SK-N-SH (cell line): Measurements from ENCODE around the gene ATP2A1. TPM values are rescaled to one million over a fixed set of nuclear protein-coding genes. Genes with fewer than 3 reads are reported as not detected.

ENCODE experiments used
- CTCF ChIA-PET: fragments of 300-600, 350-600 bp; formaldehyde crosslinking; extraction: SDS; loops from one replicate; lab custom pipeline; 2021; lab: Yijun Ruan, JAX
- POLR2A ChIA-PET: fragments of 350-600 bp; sonication (Branson Sonifier 250); formaldehyde crosslinking; extraction: SDS; loops from one replicate; lab custom pipeline; 2020; ENCODE audit warnings: antibody characterized with exemption, inconsistent platforms; lab: Yijun Ruan, JAX
- DNase-seq: peaks from one replicate; pipeline ENCODE4 v3.0.0; 2012
- H2AFZ ChIP-seq: fragments of 200-600 bp; sonication (generic); 2 replicates; pipeline ENCODE4 v1.8.1; 2016; ENCODE audit warnings: antibody characterized with exemption, mild to moderate bottlenecking, low read depth
- H3F3A ChIP-seq: fragments of 200-600 bp; sonication (generic); replicated peaks from 2 replicates; pipeline ENCODE3; 2016; ENCODE audit warnings: antibody characterized with exemption, mild to moderate bottlenecking; ENCODE audit not compliant: insufficient read depth
- H3K27ac ChIP-seq, 2 experiments: fragments of 200-500 bp in 1 of 2; fragments of 200-600 bp in 1 of 2; sonication (Bioruptor generic) in 1 of 2; sonication (generic), shearing (Covaris generic) in 1 of 2; 2 replicates each; pipeline versions ENCODE4 v1.5.1 to v1.6.1; 2014 to 2016; ENCODE audit warnings: low read depth in 2 of 2, inconsistent platforms in 1 of 2, low read length in 1 of 2, mild to moderate bottlenecking in 1 of 2, mixed read lengths in 1 of 2
- H3K27me3 ChIP-seq: fragments of 200-600 bp; sonication (generic), shearing (Covaris generic); 2 replicates; pipeline ENCODE4 v1.6.1; 2016; ENCODE audit warnings: mixed run types; ENCODE audit not compliant: insufficient read depth
- H3K36me3 ChIP-seq, 2 experiments: fragments of 200-500 bp in 1 of 2; fragments of 200-600 bp in 1 of 2; sonication (Bioruptor generic) in 1 of 2; sonication (generic) in 1 of 2; replicated peaks in 1 of 2; 2 replicates each; pipeline versions ENCODE3 to v1.5.1; 2014 to 2016; ENCODE audit warnings: low read length in 1 of 2, mild to moderate bottlenecking in 1 of 2; ENCODE audit not compliant: insufficient read depth in 2 of 2, control insufficient read depth in 1 of 2
- H3K4me1 ChIP-seq, 2 experiments: fragments of 200-500 bp in 1 of 2; fragments of 200-600 bp in 1 of 2; sonication (Bioruptor generic) in 1 of 2; sonication (generic), shearing (Covaris generic) in 1 of 2; 2 replicates each; pipeline versions ENCODE4 v1.5.1 to v1.6.1; 2014 to 2016; ENCODE audit warnings: low read depth in 1 of 2, low read length in 1 of 2, mixed run types in 1 of 2; ENCODE audit not compliant: insufficient read depth in 2 of 2, control insufficient read depth in 1 of 2
- H3K4me2 ChIP-seq: fragments of 200-600 bp; sonication (generic), shearing (Covaris generic); 2 replicates; pipeline ENCODE4 v1.6.1; 2017; ENCODE audit warnings: mixed run types
- H3K4me3 ChIP-seq, 2 experiments: fragments of 200-500 bp in 1 of 2; fragments of 200-600 bp in 1 of 2; sonication (Bioruptor generic) in 1 of 2; sonication (generic), shearing (Covaris generic) in 1 of 2; 2 replicates each; pipeline versions ENCODE4 v1.5.1 to v1.8.1; 2014 to 2016; ENCODE audit warnings: low read depth in 2 of 2, inconsistent platforms in 1 of 2, low read length in 1 of 2, mild to moderate bottlenecking in 1 of 2, mixed read lengths in 1 of 2, moderate library complexity in 1 of 2
- H3K79me2 ChIP-seq: fragments of 200-600 bp; sonication (generic); 2 replicates; pipeline ENCODE4 v1.8.1; 2017; ENCODE audit warnings: mild to moderate bottlenecking; ENCODE audit not compliant: insufficient read depth
- H3K9ac ChIP-seq: fragments of 200-600 bp; sonication (generic); 2 replicates; pipeline ENCODE4 v1.6.1; 2017; ENCODE audit warnings: mixed run types
- H3K9me2 ChIP-seq: fragments of 200-600 bp; sonication (generic); 2 replicates; pipeline ENCODE4 v1.6.1; 2017; ENCODE audit warnings: mixed run types
- H3K9me3 ChIP-seq: fragments of 200-600 bp; sonication (generic); 2 replicates; pipeline ENCODE4 v1.6.1; 2017; ENCODE audit warnings: mixed run types, mild to moderate bottlenecking, moderate library complexity
- H4K20me1 ChIP-seq: fragments of 200-600 bp; sonication (generic); 2 replicates; pipeline ENCODE4 v1.6.1; 2017; ENCODE audit warnings: mild to moderate bottlenecking, mixed run types; ENCODE audit not compliant: insufficient read depth
- ELF1 ChIP-seq: IDR thresholded peaks from 2 replicates; pipeline ENCODE4 v1.4.0; 2012
- EP300 ChIP-seq, 2 experiments: IDR thresholded peaks; 2 replicates each; pipeline versions ENCODE4 v1.4.0 to v1.6.1; 2012; ENCODE audit warnings: borderline replicate concordance in 1 of 2, low read depth in 1 of 2, low read length in 1 of 2
- EZH2phosphoT487 ChIP-seq: fragments of 200-600 bp; sonication (generic); IDR thresholded peaks from 2 replicates; pipeline ENCODE4 v1.6.1; 2017; ENCODE audit warnings: low read depth, mixed run types, mild to moderate bottlenecking, antibody characterized with exemption, moderate library complexity, borderline replicate concordance
- FOXM1 ChIP-seq: IDR thresholded peaks from 2 replicates; pipeline ENCODE4 v1.4.0; 2012; ENCODE audit warnings: low read depth, mild to moderate bottlenecking
- GABPA ChIP-seq: IDR thresholded peaks from 2 replicates; pipeline ENCODE4 v1.4.0; 2012; ENCODE audit warnings: low read depth, mild to moderate bottlenecking
- GATA2 ChIP-seq: sonication (generic); formaldehyde crosslinking; IDR thresholded peaks from 2 replicates; pipeline ENCODE4 v1.5.0; 2020; ENCODE audit warnings: mild to moderate bottlenecking, missing genetic modification reagents
- NFIC ChIP-seq: IDR thresholded peaks from 2 replicates; pipeline ENCODE4 v1.4.0; 2012; ENCODE audit warnings: borderline replicate concordance
- NRF1 ChIP-seq: IDR thresholded peaks from 2 replicates; pipeline ENCODE4 v1.6.1; 2012; ENCODE audit warnings: low read depth, mild to moderate bottlenecking, low read length
- PBX3 ChIP-seq: IDR thresholded peaks from 2 replicates; pipeline ENCODE4; 2012
- RCOR1 ChIP-seq: fragments of 150-350 bp; IDR thresholded peaks from 2 replicates; pipeline ENCODE4 v1.6.1; 2017; ENCODE audit warnings: antibody characterized with exemption, low read length
- RXRA ChIP-seq: IDR thresholded peaks from 2 replicates; pipeline ENCODE4 v1.4.0; 2012; ENCODE audit warnings: low read depth, mild to moderate bottlenecking, borderline replicate concordance
- SIN3A ChIP-seq: IDR thresholded peaks from 2 replicates; pipeline ENCODE4 v1.6.1; 2012; ENCODE audit warnings: low read depth, mild to moderate bottlenecking, low read length, moderate library complexity, borderline replicate concordance
- TAF1 ChIP-seq: IDR thresholded peaks from 2 replicates; pipeline ENCODE4 v1.6.1; 2012; ENCODE audit warnings: low read depth, mild to moderate bottlenecking, low read length, moderate library complexity, borderline replicate concordance
- TCF12 ChIP-seq: IDR thresholded peaks from 2 replicates; pipeline ENCODE4 v1.4.0; 2012
- YY1 ChIP-seq: IDR thresholded peaks from 2 replicates; pipeline ENCODE4 v1.4.0; 2012; ENCODE audit warnings: low read depth, mild to moderate bottlenecking
- WGBS: methylation state at CpG from one replicate; pipeline ENCODE4 v1.1.6; 2017; ENCODE audit warnings: low lambda C conversion rate; 5-methylcytosine and 5-hydroxymethylcytosine counted together
- polyA plus RNA-seq, 3 experiments: library from polyadenylated mRNA; depleted of rRNA; stranded (reverse); fragments of >200 nt; gene quantifications; 2 replicates each; pipeline ENCODE4 v1.2.3, GENCODE V29; 2012
- TF ChIP-seq, protein P1 (sequence below): IDR thresholded peaks from 2 replicates; pipeline ENCODE4 v1.6.1; 2012; ENCODE audit warnings: mild to moderate bottlenecking, low read depth, low read length, moderate library complexity
- TF ChIP-seq, protein P2 (sequence below): fragments of 200-600 bp; sonication (generic); IDR thresholded peaks from 2 replicates; pipeline ENCODE4 v1.6.1; 2017; ENCODE audit warnings: antibody characterized with exemption, mild to moderate bottlenecking, moderate library complexity

Gene ATP2A1
- polyA plus RNA-seq, 1 of the 3 experiments (the other 2 are of a cell fraction): 3.0 TPM

DNA sequence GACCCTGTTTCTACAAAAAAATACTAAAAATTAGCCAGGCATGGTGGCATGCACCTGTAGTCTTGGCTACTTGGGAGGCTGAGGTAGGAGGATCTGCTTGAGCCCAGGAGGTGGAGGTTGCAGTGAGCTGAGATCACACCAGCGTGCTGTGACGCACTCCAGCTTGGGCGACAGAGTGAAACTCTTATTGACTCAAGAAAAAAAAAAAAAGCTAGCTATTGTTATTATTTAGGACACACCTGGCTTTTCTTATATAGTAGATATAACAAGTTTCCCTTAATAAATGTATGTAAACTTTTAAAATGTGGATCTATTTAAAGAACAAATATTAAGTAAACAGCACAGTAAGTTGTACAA is 44.9 kb downstream of the ATP2A1 start (continued):
- TF ChIP-seq, protein P1, sequence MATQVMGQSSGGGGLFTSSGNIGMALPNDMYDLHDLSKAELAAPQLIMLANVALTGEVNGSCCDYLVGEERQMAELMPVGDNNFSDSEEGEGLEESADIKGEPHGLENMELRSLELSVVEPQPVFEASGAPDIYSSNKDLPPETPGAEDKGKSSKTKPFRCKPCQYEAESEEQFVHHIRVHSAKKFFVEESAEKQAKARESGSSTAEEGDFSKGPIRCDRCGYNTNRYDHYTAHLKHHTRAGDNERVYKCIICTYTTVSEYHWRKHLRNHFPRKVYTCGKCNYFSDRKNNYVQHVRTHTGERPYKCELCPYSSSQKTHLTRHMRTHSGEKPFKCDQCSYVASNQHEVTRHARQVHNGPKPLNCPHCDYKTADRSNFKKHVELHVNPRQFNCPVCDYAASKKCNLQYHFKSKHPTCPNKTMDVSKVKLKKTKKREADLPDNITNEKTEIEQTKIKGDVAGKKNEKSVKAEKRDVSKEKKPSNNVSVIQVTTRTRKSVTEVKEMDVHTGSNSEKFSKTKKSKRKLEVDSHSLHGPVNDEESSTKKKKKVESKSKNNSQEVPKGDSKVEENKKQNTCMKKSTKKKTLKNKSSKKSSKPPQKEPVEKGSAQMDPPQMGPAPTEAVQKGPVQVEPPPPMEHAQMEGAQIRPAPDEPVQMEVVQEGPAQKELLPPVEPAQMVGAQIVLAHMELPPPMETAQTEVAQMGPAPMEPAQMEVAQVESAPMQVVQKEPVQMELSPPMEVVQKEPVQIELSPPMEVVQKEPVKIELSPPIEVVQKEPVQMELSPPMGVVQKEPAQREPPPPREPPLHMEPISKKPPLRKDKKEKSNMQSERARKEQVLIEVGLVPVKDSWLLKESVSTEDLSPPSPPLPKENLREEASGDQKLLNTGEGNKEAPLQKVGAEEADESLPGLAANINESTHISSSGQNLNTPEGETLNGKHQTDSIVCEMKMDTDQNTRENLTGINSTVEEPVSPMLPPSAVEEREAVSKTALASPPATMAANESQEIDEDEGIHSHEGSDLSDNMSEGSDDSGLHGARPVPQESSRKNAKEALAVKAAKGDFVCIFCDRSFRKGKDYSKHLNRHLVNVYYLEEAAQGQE: no peak
- TF ChIP-seq GABPA (no peak), PBX3 (no peak), TCF12 (no peak), YY1 (no peak), EP300 (IDR thresholded peaks at IDR 0.05; ENCODE audit: borderline replicate concordance in 1 of 2, low read depth in 1 of 2, low read length in 1 of 2) (no peak), TAF1 (no peak), NRF1 (no peak), ELF1 (no peak), FOXM1 (no peak), RXRA (no peak), NFIC (no peak), RCOR1 (no peak), SIN3A (no peak)
- TF ChIP-seq, protein P2, sequence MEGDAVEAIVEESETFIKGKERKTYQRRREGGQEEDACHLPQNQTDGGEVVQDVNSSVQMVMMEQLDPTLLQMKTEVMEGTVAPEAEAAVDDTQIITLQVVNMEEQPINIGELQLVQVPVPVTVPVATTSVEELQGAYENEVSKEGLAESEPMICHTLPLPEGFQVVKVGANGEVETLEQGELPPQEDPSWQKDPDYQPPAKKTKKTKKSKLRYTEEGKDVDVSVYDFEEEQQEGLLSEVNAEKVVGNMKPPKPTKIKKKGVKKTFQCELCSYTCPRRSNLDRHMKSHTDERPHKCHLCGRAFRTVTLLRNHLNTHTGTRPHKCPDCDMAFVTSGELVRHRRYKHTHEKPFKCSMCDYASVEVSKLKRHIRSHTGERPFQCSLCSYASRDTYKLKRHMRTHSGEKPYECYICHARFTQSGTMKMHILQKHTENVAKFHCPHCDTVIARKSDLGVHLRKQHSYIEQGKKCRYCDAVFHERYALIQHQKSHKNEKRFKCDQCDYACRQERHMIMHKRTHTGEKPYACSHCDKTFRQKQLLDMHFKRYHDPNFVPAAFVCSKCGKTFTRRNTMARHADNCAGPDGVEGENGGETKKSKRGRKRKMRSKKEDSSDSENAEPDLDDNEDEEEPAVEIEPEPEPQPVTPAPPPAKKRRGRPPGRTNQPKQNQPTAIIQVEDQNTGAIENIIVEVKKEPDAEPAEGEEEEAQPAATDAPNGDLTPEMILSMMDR: no peak
- TF ChIP-seq, all 33 proteins: peak for 0

DNA sequence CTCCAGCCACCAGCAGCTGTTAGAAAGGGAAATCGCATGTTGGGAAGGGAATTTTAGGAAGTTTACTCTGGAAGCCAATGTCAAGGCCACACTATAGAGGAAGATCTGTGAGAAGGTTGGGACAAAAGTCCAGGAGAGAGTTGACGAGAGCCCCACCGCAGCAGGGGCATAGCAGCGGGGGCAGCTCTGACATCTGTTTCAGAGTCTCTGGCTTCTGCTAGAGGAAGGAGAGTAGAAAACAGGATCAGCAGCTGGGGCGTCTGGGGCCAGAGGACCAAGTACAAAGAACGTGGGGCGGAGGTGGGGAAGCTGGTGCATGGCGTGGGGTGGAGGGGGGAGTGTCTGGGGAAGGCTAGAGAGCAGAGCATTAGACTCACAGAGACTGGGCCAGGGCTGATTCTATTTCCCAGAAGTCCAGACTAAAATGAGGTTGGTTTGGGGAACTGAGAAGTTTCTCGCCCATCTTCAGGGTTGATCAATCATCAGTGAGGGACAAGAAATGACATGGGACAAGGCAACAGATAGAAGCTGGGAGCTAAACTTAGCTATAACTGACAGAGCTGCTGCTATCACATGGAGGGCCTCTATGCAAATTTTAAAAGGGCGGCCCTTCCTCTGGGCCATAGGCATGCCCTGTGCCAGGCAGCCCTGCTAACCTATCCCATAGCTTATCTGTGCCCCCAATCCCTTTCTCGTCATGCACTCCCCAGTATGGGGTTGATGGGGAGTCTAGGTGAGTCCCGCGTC is 45.5 kb downstream of the ATP2A1 start:
- DNase-seq: no peak
- Histone ChIP-seq H2AFZ (no peak overlapping the region), H3F3A (peaks cover 10% of the 10 kb centered on the region), H4K20me1 (0 out of 2 replicates have a peak, but pooled peaks cover 6% of the 10 kb centered on the region), H3K36me3 (peaks cover 8 to 16% of the 10 kb centered on the region in 2 experiments), H3K4me3 (peak overlapping the region in 1 of 2 experiments; percentile 63; a peak in 2 of 4 replicates), H3K4me1 (peaks cover 0 to 5% of the 10 kb centered on the region in 2 experiments; a peak in 1 of 4 replicates), H3K27ac (no peak overlapping the region), H3K9me3 (no peaks in the 10 kb centered on the region), H3K9me2 (no peaks in the 10 kb centered on the region), H3K4me2 (peak overlapping the region; percentile 82), H3K9ac (no peak overlapping the region), H3K27me3 (no peaks in the 10 kb centered on the region), H3K79me2 (0 out of 2 replicates have a peak, but pooled peaks cover 4% of the 10 kb centered on the region)
- WGBS: 84% methylated on average over 12 of the region's 13 CpGs
- TF ChIP-seq TAF1 (no peak), GATA2 (no peak), EZH2phosphoT487 (no peak), RCOR1 (no peak)
- ChIA-PET CTCF (interaction anchor here (0.7 to 1.1 kb wide), 3 partner anchors 21 to 50 kb away, joined by 3 to 7 read pairs (median 3); no protein-coding TSS in a partner anchor), POLR2A (interaction anchor here (1.0 kb wide), 1 partner anchor 61 kb away, joined by 3 read pairs; the partner anchor contains the start of gene SH2B1)
